ENCODE data around the gene ASPSCR1. TPM values are rescaled to one million over a fixed set of nuclear protein-coding genes. Genes with fewer than 3 reads are reported as not detected.
A peak's percentile ranks its signal among the peaks of the same experiment; 100 is the strongest.

The ASPSCR1 gene
- total RNA-seq, 2 experiments from 2014 or later: 77.8 to 89.1 TPM

DNA sequence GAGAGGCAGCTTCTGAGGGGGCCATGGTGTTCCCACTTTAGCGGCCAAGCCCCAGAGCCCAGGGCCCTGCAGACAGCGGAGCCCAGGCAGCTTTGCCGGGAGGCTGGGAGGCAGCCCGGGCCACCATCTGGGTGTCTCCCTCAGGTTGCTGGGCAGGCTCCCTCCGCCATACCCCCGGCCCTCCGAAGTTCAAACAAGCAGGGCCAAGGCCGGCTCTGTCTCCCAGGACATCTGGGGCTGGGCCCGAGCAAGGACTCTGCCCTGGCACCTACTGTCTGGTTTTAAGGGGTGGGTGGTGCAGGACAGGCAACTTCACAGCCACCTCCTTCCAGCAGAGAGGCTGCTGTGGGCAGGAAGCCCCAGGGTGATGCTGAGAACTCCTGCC lies 85.5 kb downstream of the ASPSCR1 start:
- no peak for DNase-seq (ENCODE audit: low spot score)
- H4K20me1 ChIP-seq (ENCODE audit: insufficient read depth, low read length): no peaks in the 10 kb centered on the region; the same call in 1 of the 2 replicates
- no peak overlapping the region for H2AFZ ChIP-seq (ENCODE audit: low read length)
- no peak overlapping the region for H3K4me2 ChIP-seq (ENCODE audit: low read length)
- no peak overlapping the region for H3K4me3 ChIP-seq (ENCODE audit: low read depth, low read length, poor library complexity, severe bottlenecking)
- POLR2A ChIA-PET: no interaction called here
- intact Hi-C loops (cut with micrococcal nuclease; ENCODE audit: unreplicated experiment): no loop called here
- no peaks in the 10 kb centered on the region for H3K9me2 ChIP-seq (ENCODE audit: insufficient read depth, low read length)
- peaks cover 61% of the 10 kb centered on the region for H3K36me3 ChIP-seq (ENCODE audit: insufficient read depth, low read length)
- no peak for TF ChIP-seq EZH2phosphoT487 (IDR thresholded peaks at IDR 0.05; ENCODE audit: borderline replicate concordance, low read depth, low read length)
- no peak for TF ChIP-seq CTCF (conservative IDR thresholded peaks at IDR 0.05; ENCODE audit: low read length)
- H3K27ac ChIP-seq (ENCODE audit: low read depth, low read length, poor library complexity, severe bottlenecking): no peak overlapping the region
- peaks cover 18% of the 10 kb centered on the region; the same call in 1 of the 2 replicates for H3K79me2 ChIP-seq (ENCODE audit: insufficient read depth, low read depth, low read length)
- CTCF ChIA-PET (ENCODE audit: unreplicated experiment): no interaction called here
- BruUV-seq (replicated peaks): no TSS peak
- peaks cover 19% of the 10 kb centered on the region for H3K4me1 ChIP-seq (ENCODE audit: insufficient read depth, low read length, poor library complexity, severe bottlenecking)
- no peaks in the 10 kb centered on the region for H3K9me3 ChIP-seq (ENCODE audit: low read length)

DNA sequence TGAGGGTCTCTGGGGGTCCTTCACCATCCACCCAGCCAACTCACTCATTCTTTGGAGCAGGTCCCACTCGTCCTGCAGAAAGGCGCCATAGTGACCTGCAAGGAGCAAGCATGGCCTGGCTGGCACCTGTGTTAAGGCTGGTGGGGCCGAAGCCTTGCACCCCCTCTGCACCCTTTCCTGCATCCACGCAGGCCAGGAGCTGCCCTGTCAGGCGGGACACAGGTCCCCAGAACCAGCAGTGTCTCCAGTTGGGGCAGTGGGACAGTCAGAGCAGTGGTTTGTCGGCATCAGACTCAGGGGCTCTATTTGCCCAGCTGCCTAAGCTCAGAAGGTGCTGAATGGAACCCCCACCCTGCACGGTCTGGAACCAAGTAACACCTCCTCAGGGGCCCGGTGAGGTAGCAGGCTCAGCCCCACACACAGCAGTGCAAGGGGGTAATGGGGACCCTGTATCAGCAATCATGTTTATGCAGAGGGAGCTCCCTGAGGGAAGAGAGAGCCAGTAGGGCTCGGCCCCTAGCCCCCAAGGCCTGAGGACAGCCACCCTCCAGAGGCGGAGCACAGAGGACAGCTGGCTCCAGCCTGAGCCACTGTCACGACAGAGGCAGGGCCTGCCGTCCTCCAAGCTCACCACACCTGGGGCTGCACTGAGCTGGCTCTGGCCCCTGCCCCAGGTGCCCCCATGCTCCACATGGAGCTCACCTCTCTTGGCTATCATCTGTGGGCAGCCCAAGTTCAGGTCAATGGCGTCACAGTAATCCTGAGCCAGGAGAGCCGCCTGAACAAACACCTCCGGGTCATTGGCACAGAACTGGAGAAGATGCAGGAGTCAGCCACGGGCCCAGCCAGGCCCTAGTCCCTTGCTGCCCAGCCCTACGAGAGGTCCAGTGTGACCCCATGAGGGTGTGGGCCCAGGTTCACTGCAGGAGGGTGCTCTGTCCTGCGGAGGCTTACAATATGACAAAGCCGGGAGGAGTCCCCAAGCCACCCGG lies 86.3 kb downstream of the ASPSCR1 start:
- no peak for TF ChIP-seq EZH2phosphoT487 (IDR thresholded peaks at IDR 0.05; ENCODE audit: borderline replicate concordance, low read depth, low read length)
- no peak for TF ChIP-seq CTCF (conservative IDR thresholded peaks at IDR 0.05; ENCODE audit: low read length)
- H3K9me3 ChIP-seq (ENCODE audit: low read length): no peaks in the 10 kb centered on the region
- intact Hi-C loops (cut with micrococcal nuclease; ENCODE audit: unreplicated experiment): no loop called here
- peak overlapping the region; percentile 42 for H3K27ac ChIP-seq (ENCODE audit: low read depth, low read length, poor library complexity, severe bottlenecking)
- BruUV-seq (replicated peaks): no TSS peak
- H3K79me2 ChIP-seq (ENCODE audit: insufficient read depth, low read depth, low read length): peaks cover 18% of the 10 kb centered on the region; the same call in 1 of the 2 replicates
- ChIA-PET CTCF (ENCODE audit: unreplicated experiment) (no interaction called here), POLR2A (interaction anchor here (1.0 kb wide), 1 partner anchor 38 kb away, joined by 3 read pairs; no protein-coding TSS in a partner anchor)
- H3K4me2 ChIP-seq (ENCODE audit: low read length): peak overlapping the region; percentile 96
- no peak for DNase-seq (ENCODE audit: low spot score)
- no peaks in the 10 kb centered on the region; the same call in 1 of the 2 replicates for H4K20me1 ChIP-seq (ENCODE audit: insufficient read depth, low read length)
- no peak overlapping the region for H2AFZ ChIP-seq (ENCODE audit: low read length)
- H3K9me2 ChIP-seq (ENCODE audit: insufficient read depth, low read length): no peaks in the 10 kb centered on the region
- H3K4me1 ChIP-seq (ENCODE audit: insufficient read depth, low read length, poor library complexity, severe bottlenecking): peaks cover 19% of the 10 kb centered on the region
- peak overlapping the region; percentile 97 for H3K4me3 ChIP-seq (ENCODE audit: low read depth, low read length, poor library complexity, severe bottlenecking)
- H3K36me3 ChIP-seq (ENCODE audit: insufficient read depth, low read length): peaks cover 54% of the 10 kb centered on the region
